Measurements from ENCODE around the gene SLC22A31.

GRCh38 chr16:89183463-89183862 lies 16.9 kb downstream of the SLC22A31 start:
- TF ChIP-seq POLR2A (IDR thresholded peaks at IDR 0.05) (no peak), CTCF (IDR thresholded peaks at IDR 0.05) (no peak), EP300 (IDR thresholded peaks at IDR 0.05) (no peak)

Measured in ovary (tissue), 3 donors.